Stimulated activated CD8-positive, alpha-beta memory T cell treated with anti-CD3 and anti-CD28 coated beads, Interleukin-15, amount 100 ng/mL, for 48 hours (primary cell): ENCODE data around the gene CLCF1.

Experiments used
- DNase-seq, 2 donors: peaks; one replicate each; pipeline ENCODE4 v3.0.0-alpha.2; 2020; ENCODE audit warnings: low read depth in 2 of 2

Gene CLCF1

GRCh38 chr11:67395555-67396258 lies 22.3 kb upstream of the CLCF1 start:
- no peak for DNase-seq

GRCh38 chr11:67393990-67394389 lies 20.6 kb upstream of the CLCF1 start:
- DNase-seq, result no peak

DNA sequence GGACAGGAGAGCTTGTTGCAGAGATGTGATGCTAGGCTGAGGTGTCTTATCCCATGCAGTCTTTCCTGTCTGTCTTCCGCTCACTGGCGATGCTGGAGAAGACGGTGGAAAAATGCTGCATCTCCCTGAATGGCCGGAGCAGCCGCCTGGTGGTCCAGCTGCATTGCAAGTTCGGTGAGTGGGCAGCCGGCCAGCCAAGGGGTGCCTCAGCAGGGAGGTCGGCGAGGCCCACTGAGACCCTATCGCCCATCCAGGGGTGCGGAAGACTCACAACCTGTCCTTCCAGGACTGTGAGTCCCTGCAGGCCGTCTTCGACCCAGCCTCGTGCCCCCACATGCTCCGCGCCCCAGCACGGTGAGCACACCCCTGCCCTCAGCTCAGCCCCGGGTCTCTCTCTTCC lies 20.0 kb upstream of the CLCF1 start:
- DNase-seq, result no peak

- DNase-seq, result no peak
Measured at GRCh38 chr11:67392183-67392715, 18.9 kb upstream of the CLCF1 start.

- DNase-seq, result peak; percentile 92 to 94
Measured at GRCh38 chr11:67391304-67392182, 18.1 kb upstream of the CLCF1 start, which contains the start of gene RAD9A. Gene RAD9A (plus strand): TSS chr11:67391986. CDS start chr11:67392045, 59 bp downstream.

GRCh38 chr11:67390947-67391303 lies 17.5 kb upstream of the CLCF1 start:
- DNase-seq, result no peak

GRCh38 chr11:67389477-67389876 lies 16.1 kb upstream of the CLCF1 start:
- DNase-seq, result no peak

DNA sequence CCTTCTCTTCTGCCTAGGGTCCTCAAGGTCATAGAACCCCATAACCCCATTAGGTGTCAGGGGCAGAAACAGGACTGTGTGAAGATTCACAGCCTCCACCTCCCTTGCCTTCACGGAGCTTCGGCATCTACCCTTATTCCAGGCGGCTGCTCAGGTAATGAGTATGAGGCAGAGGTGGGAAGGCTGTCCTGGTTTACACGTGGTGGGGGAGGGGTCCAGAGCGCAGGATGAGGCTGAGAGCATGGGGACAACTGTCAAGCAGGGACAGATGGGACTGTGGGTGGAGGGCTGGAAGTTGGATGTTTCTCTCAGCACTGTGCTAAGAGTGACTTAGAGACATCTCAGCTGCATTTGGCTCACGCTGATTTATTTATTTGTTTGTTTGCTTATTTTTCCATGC lies 14.1 kb upstream of the CLCF1 start:
- no peak for DNase-seq

DNA sequence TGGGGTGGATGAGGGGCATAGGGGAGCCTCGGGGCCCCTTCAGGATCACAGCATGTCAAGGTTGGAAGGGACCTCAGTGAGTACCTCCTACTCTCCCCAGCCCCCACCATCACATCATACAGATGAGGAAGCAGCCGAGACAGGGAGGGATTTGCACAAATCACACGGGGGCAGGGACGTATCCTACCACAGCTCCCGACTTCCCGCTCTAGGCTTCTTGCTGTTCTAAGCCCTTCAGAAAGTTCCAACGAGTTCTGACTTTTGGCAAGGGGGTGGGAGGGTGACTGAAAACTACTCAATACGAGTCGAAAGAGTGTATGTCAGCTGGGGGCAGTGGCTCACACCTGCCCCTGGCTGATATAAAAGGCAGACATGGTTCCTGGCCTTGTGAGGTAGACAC lies 13.7 kb upstream of the CLCF1 start:
- no peak for DNase-seq

- DNase-seq, result no peak
Measured at GRCh38 chr11:67384851-67385366, 11.5 kb upstream of the CLCF1 start.

DNA sequence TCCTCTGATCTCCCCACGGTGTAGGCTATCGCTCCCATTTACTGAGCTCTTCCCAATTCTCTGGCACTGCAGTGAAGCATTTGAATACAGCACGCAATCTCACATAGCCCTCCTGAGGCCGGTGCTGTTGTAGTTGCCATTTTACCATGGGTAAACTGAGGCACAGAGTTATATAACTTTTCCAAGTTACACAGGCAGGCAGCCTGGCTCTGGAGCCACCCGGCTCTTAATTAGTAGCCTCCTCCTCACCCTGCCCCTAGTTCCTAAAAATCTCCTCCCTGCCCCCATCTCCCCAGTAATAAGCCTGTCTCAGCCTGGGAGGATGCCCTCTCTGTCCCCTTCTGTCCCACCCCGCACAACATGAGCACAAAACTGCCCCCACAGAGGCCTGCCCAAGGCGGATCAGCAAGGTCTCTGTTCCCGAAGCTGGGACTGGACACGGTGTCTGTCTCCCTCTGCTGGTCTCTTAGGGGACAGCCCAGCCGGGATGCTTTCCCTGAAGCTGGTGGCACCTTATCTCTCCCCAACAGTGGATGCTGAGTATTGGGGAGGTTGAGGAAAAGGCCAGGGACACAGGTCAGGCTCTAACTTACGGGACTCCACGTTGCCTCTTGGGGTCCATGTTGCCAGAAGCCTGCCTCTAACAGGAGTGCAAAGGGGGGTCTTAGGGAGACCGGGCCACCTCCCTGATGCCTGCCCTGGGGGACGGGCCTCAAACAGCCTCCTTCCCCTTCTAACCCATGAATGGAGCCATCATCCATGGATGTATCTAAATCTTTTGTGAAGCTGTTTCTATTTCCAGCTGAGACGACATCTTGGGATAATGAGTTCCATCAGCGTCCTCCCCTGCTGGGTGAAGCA lies 9.1 kb upstream of the CLCF1 start:
- peak; percentile 61 to 71 for DNase-seq

DNA sequence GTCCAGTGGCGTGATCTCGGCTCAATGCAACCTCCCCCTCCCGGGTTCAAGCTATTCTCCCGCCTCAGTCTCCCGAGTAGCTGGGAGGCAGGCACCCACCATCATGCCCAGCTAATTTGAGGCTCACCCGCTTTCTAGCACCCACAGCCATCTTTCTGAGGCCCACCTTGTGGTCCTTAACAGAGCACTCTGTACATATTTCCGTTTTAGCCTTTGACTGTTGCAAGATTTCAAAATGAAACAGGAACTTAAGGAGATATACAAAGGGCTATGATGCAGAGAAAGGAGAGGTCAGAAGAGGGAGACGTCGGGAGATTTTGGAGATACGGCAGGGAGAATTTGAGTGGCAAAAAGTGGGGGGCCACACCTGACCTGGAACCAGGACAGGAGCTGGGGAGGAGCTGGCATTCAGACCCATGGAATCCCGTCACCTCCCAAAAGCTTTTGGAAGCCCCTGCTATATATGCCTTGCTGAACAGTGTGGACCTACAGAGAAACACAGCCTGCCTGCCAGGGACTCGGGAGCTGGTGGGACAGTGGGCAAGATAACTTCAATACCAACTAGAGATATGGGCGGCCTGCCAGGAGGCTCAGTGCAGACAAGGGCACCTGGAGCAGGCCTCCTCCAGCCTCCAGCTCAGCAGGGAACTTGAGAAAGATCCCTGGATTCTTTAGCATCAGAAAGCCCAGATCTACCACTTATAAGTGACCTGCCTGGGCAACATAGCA lies 8.0 kb upstream of the CLCF1 start:
- DNase-seq, result no peak

DNA sequence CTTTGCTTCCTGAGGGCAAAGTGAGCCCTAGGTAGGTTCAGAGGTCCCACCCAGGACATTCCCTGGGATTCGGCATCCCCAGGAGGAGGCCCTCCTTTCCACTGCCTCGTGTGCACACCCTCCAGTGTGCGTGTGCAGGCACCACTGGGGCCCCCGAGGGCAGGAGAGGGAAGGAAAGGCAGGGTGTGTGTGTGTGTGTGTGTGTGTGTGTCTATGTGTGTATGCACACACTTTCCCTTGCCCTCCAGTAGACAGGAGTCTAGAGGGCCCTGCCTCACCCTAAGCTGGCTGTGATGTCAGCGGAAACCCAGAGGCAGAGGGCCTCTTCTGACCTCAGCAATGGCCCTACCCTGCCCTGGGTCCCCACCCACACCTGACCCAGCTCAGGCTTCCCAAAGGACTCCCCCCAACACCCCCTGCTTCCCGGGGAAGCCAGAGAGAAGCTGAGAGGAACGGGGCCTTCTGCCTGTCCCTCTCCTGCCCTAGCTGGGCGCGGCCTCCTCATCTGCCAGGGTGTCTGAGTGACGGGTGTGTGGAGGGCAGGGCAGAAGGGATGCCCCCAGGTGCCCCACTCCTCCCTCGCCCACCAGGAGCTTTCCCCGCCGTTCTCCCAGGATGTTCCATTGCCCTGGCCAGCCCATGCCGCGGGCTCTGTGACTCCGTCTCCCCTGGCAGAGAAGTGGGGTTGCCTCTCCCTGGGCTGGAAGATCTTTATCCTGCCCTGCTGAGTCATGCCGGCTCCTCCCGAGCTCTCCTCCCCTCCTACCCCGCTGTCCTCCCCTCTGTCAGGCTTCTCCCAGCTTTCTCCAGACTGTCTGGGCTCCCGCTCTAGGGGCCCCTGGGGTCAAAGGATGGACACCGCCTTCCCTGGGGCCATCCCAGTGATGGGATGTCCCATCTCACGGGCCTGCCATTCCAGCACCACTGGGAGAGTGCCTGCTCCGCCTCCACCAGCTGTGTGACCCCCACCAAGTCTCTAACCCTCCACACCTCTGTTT lies 6.0 kb upstream of the CLCF1 start:
- DNase-seq, result no peak

DNA sequence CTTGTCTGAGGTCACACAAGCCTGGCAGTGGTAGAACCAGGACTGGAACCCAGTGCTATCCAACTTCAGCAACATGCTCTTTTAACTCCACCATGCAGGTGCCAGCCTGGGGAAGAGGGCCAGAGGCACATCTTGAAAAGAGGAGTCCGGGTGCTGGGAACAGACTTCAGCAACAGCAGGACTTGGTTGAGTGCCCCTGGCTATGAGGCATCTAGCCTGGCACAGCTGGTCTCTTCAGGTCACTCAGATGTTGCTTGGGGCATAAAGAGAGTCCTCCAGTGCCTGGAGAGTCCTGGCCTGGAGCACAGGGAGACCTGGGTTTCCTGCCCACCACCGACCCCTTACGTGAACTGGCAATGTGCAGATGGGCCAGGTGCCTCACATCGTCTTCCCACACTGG lies 5.1 kb upstream of the CLCF1 start:
- DNase-seq, result no peak

GRCh38 chr11:67376873-67377808 lies 3.7 kb upstream of the CLCF1 start:
- no peak for DNase-seq

GRCh38 chr11:67376063-67376820 lies 2.8 kb upstream of the CLCF1 start:
- no peak for DNase-seq

DNA sequence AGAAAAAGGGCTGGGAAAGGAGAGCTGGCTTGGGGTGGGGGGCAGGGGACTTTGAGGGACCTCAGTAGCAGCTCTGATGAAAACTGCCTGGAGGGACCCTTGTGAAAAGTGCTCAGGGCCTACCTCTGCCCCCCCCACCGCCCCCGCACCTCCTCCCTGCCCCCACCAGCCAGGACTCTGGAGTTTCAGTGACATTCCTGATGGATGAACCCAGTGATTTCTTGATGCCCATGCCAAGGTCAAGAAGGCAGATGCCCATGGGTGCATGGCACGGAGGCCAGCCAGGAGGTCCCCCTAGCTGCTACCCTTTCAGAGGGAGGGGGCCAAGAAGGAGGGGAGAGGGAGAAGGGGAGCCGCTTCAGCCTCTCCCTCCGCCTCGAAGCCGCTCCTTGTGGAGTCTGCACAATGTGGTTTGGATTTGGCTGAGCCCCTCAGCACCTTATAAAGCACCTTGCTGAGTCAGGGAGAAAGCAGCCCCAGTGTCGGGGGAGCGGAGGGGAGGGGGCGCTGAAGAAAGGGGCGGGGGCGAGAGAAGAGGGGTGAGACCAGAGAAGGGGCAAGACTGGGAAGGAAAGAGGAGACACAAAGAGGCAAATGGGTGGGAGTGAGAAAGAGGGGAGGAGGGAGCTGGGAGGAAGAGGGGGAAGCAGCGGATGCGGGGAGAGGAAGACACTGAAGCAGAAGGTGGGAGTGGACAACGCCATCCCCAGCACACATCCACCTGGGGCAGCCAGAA lies 2.1 kb upstream of the CLCF1 start:
- no peak for DNase-seq
